C4-2B (cell line): ENCODE data around the gene RMND1.
"Not testable (repeated sequence)": the region's sequence is repeated elsewhere in the genome, so short reads cannot be mapped to it uniquely, and the experiment has no call there.

Experiments
- ZFX ChIP-seq: fragments of 450-650 bp; IDR thresholded peaks from 2 replicates; pipeline ENCODE4 v1.6.1; 2017
- TF ChIP-seq, protein P1 (sequence below): fragments of 450-650 bp; conservative IDR thresholded peaks from 2 replicates; pipeline ENCODE4 v1.5.1; 2017; ENCODE audit warnings: mild to moderate bottlenecking

DNA sequence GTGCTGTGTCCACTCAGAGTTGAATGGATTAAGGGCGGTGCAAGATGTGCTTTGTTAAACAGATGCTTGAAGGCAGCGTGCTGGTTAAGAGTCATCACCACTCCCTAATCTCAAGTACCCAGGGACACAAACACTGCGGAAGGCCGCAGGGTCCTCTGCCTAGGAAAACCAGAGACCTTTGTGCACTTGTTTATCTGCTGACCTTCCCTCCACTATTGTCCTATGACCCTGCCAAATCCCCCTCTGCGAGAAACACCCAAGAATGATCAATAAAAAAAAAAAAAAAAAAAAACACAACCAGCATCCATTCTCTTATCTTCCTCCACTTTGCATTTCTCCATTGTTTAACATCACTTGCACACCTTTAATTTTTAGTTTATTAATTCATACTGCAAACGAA lies 998 bp downstream of the RMND1 start:
- TF ChIP-seq, protein P1, sequence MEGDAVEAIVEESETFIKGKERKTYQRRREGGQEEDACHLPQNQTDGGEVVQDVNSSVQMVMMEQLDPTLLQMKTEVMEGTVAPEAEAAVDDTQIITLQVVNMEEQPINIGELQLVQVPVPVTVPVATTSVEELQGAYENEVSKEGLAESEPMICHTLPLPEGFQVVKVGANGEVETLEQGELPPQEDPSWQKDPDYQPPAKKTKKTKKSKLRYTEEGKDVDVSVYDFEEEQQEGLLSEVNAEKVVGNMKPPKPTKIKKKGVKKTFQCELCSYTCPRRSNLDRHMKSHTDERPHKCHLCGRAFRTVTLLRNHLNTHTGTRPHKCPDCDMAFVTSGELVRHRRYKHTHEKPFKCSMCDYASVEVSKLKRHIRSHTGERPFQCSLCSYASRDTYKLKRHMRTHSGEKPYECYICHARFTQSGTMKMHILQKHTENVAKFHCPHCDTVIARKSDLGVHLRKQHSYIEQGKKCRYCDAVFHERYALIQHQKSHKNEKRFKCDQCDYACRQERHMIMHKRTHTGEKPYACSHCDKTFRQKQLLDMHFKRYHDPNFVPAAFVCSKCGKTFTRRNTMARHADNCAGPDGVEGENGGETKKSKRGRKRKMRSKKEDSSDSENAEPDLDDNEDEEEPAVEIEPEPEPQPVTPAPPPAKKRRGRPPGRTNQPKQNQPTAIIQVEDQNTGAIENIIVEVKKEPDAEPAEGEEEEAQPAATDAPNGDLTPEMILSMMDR, result not testable (repeated sequence)
- not testable (repeated sequence) for TF ChIP-seq ZFX
